Measurements from ENCODE around the gene GGT6. TPM values are rescaled to one million over a fixed set of nuclear protein-coding genes. Genes with fewer than 3 reads are reported as not detected.

Gene GGT6
- total and polyA plus RNA-seq, 8 donors: 20.7 to 36.1 (median 32.9) TPM

GRCh38 chr17:4559966-4560365 is 411 bp downstream of the GGT6 start:
- intact Hi-C loops (cut with DNase I): no loop called here
- Histone ChIP-seq H3K27ac (peak overlapping the region; percentile 49 to 85 (median 71)), H3K36me3 (no peaks in the 10 kb centered on the region), H3K4me1 (peaks cover 13 to 22% (median 17%) of the 10 kb centered on the region in 3 donors), H3K27me3 (no peaks in the 10 kb centered on the region), H3K4me3 (peak overlapping the region; percentile 10 to 59 (median 50)), H3K9me3 (no peaks in the 10 kb centered on the region)
- FAIRE-seq (no peak), ATAC-seq (peak; percentile 4 to 31 (median 6)), DNase-seq (peak in 2 of 6 donors; percentile 41 to 60)
- no peak for TF ChIP-seq CTCF (IDR thresholded peaks at IDR 0.05)
- WGBS, 2 donors: 17 to 31% methylated on average over 5 of the region's 5 CpGs

DNA sequence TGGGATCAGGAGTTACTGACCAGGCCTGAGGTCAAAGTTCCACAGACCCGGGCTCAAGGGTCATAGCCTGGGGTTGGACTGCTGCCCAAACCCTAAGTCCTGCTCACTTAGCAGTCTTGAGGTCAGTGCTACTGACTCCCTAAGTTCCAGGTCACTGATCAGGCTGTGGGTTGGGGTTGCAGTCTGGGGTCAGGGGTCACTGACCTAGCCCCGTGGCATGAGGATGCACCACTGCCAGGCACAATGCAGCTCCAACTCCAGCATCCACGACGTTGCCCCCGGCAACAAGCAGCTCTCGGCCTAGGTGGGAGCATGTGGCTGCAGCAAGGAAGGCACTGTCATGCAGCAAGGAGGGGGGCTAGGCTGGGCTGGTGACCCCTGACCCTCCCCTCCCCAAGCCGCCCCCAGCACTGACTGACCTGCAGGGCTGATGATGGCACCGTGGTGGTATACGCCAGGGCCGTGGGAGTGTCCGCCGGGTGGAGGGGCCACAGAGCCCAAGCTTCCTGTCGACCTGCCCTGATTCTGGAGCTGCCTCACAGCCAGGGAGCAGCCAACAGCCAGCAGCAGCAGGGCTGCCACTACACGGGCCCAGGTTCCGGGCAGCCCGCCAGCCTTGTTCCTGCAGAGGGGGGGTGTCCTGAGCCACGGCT is 1.1 kb downstream of the GGT6 start:
- FAIRE-seq: no peak

GRCh38 chr17:4558347-4558971 is 1.9 kb downstream of the GGT6 start:
- H3K36me3 ChIP-seq: peaks cover 0 to 2% (median under 1%) of the 10 kb centered on the region in 3 donors
- TF ChIP-seq CTCF (IDR thresholded peaks at IDR 0.05): no peak
- WGBS, 2 donors: 79 to 86% methylated on average over 22 to 24 of the region's 24 CpGs
- no peak overlapping the region for H3K27ac ChIP-seq
- H3K4me3 ChIP-seq: peak overlapping the region in 2 of 4 donors; percentile 49 to 59
- ATAC-seq (no peak), FAIRE-seq (no peak), DNase-seq (peak in 3 of 6 donors; percentile 21 to 75 (median 44))
- H3K4me1 ChIP-seq: peaks cover 18 to 27% (median 23%) of the 10 kb centered on the region in 3 donors
- intact Hi-C loops (cut with DNase I): no loop called here
- no peaks in the 10 kb centered on the region for H3K9me3 ChIP-seq
- no peaks in the 10 kb centered on the region for H3K27me3 ChIP-seq

More for the DNA sequence above, 1.1 kb downstream of the GGT6 start:
- H3K27me3 ChIP-seq: no peaks in the 10 kb centered on the region
- WGBS, 2 donors: 18 to 24% methylated on average over 17 of the region's 17 CpGs
- peak overlapping the region; percentile 10 to 59 (median 50) for H3K4me3 ChIP-seq
- ATAC-seq (peak; percentile 9 to 19 (median 14)), DNase-seq (peak in 4 of 6 donors; percentile 41 to 87 (median 61))
- intact Hi-C loops (cut with DNase I): no loop called here
- H3K27ac ChIP-seq: peak overlapping the region in 3 of 4 donors; percentile 68 to 85 (median 74)
- no peaks in the 10 kb centered on the region for H3K36me3 ChIP-seq
- H3K4me1 ChIP-seq: peaks cover 15 to 27% (median 18%) of the 10 kb centered on the region in 3 donors
- TF ChIP-seq CTCF (IDR thresholded peaks at IDR 0.05): no peak
- H3K9me3 ChIP-seq: no peaks in the 10 kb centered on the region

DNA sequence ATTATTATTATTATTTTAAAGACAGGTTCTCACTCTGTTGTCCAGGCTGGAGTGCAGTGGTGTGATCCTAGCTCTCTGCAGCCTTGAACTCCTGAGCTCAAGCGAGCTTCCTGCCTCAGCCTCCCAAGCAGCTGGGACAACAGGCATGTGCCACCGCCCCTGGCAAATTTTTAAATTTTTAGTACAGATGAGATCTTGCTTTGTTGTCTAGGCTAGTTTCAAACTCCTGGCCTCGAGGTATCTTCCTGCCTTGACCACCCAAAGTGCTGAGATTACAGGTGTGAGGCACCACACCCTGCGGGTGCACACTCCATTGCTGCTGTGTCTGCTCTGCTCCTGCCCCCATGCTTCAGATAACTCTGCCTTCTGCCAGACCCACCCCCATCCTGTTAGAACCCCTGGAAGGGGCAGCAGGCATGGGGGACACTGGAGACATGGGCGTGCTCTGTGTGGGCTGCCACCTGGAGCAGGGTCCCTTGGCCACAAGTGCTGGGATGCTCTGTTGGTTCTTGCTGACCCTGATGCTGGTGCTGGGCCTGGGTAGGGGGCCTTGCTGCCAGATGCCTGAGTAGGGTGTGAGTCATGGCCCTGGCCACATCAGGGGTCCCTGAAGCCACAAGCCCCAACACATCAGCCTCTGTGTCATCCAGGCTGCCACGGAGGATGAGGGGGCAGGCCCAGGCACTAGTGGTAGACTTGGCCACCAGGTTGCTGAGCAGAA is 2.6 kb downstream of the GGT6 start:
- Histone ChIP-seq H3K36me3 (peaks cover 0 to 8% (median 8%) of the 10 kb centered on the region in 3 donors), H3K27ac (no peak overlapping the region), H3K4me3 (no peak overlapping the region), H3K9me3 (no peaks in the 10 kb centered on the region), H3K4me1 (peaks cover 18 to 27% (median 23%) of the 10 kb centered on the region in 3 donors), H3K27me3 (no peaks in the 10 kb centered on the region)
- intact Hi-C loops (cut with DNase I): no loop called here
- TF ChIP-seq CTCF (IDR thresholded peaks at IDR 0.05): no peak
- DNase-seq (peak in 1 of 6 donors; percentile 60), FAIRE-seq (no peak), ATAC-seq (no peak)
- WGBS, 2 donors: 84 to 97% methylated on average over 6 of the region's 6 CpGs

All from pancreas (tissue), 10 donors.